Uterus (tissue), 2 donors: Measurements from ENCODE around the gene BBX.

Source experiments
- CTCF ChIP-seq, 4 experiments: fragments of 200-600 bp in 2 of 4; fragments of 450-650 bp in 2 of 4; sonication (generic) in 2 of 4; IDR thresholded peaks; one replicate each; pipeline ENCODE4 v1.5.1; 2016 to 2019; ENCODE audit warnings: antibody characterized with exemption in 4 of 4, mild to moderate bottlenecking in 2 of 4, moderate library complexity in 1 of 4
- POLR2A ChIP-seq, 2 donors: fragments of 450-650 bp; IDR thresholded peaks; one replicate each; pipeline ENCODE4 v1.6.1; 2016; ENCODE audit warnings: antibody characterized with exemption in 2 of 2, mild to moderate bottlenecking in 1 of 2, moderate library complexity in 1 of 2

GRCh38 chr3:107594870-107595269 is 72.1 kb downstream of the BBX start:
- TF ChIP-seq CTCF (IDR thresholded peaks at IDR 0.05) (no peak), POLR2A (IDR thresholded peaks at IDR 0.05) (no peak)
